DMS 273 (cell line): ENCODE data around the gene ABCC3.
"Not testable (repeated sequence)": the region's sequence is repeated elsewhere in the genome, so short reads cannot be mapped to it uniquely, and the experiment has no call there.

ENCODE experiments used
- DNase-seq: peaks from one replicate; lab custom pipeline; 2025; ENCODE audit not compliant: unreplicated experiment; lab: John Stamatoyannopoulos, UW

ABCC3 gene

GRCh38 chr17:50665838-50666237 is 31.2 kb downstream of the ABCC3 start:
- DNase-seq: no peak

GRCh38 chr17:50666316-50666715 is 31.6 kb downstream of the ABCC3 start:
- no peak for DNase-seq

- DNase-seq: no peak
These were observed 32.8 kb downstream of the ABCC3 start for GRCh38 chr17:50667259-50668024.

- no peak for DNase-seq
These were observed 33.5 kb downstream of the ABCC3 start for GRCh38 chr17:50668025-50668837.

GRCh38 chr17:50668838-50669581 is 34.3 kb downstream of the ABCC3 start:
- DNase-seq: no peak

GRCh38 chr17:50672071-50672470 is 37.4 kb downstream of the ABCC3 start:
- no peak for DNase-seq

GRCh38 chr17:50672831-50673551 is 38.3 kb downstream of the ABCC3 start:
- no peak for DNase-seq

GRCh38 chr17:50675190-50675589 is 40.5 kb downstream of the ABCC3 start:
- no peak for DNase-seq

- peak; percentile 77 for DNase-seq
These were observed 40.9 kb downstream of the ABCC3 start for GRCh38 chr17:50675627-50676026.

- DNase-seq: no peak
These were observed 41.6 kb downstream of the ABCC3 start for GRCh38 chr17:50676065-50676975.

GRCh38 chr17:50677851-50678375 is 43.2 kb downstream of the ABCC3 start:
- no peak for DNase-seq

- no peak for DNase-seq
These were observed 44.4 kb downstream of the ABCC3 start for GRCh38 chr17:50679008-50679544.

- no peak for DNase-seq
These were observed 45.4 kb downstream of the ABCC3 start for GRCh38 chr17:50680126-50680525.

- DNase-seq: not testable (repeated sequence)
These were observed 46.0 kb downstream of the ABCC3 start for GRCh38 chr17:50680543-50681262.

- peak; percentile 90 for DNase-seq
These were observed 46.9 kb downstream of the ABCC3 start for GRCh38 chr17:50681263-50682200.

GRCh38 chr17:50682441-50682840 is 47.8 kb downstream of the ABCC3 start:
- DNase-seq: no peak

- DNase-seq: no peak
These were observed 48.3 kb downstream of the ABCC3 start for GRCh38 chr17:50682938-50683337.
